NK-92 treated with Interleukin-12 subunit alpha and Interleukin-12 subunit beta, amount 100 ng/mL, for 24 hours (cell line): ENCODE measurements around the gene LILRA1.
"Not testable (repeated sequence)": the region's sequence is repeated elsewhere in the genome, so short reads cannot be mapped to it uniquely, and the experiment has no call there.

ENCODE experiments used
- DNase-seq: peaks from one replicate; lab custom pipeline; 2025; lab: John Stamatoyannopoulos, UW

The LILRA1 gene

DNA sequence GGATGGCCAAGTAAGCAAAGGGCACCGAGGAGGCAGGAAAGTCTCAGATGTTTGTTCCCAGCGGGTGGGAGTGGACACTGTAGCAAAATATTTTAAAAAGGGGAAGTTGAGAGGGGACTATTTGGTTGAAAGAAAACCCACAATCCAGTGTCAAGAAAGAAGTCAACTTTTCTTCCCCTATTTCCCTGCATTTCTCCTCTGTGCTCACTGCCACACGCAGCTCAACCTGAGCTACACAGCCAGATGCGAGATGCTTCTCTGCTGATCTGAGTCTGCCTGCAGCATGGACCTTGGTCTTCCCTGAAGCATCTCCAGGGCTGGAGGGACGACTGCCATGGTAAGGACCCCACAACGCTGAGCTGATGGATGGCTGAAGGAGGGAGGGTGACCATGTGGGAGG is at the start of gene LILRA1:
TSS of gene LILRA1 (plus strand) at position 188 of the 400 bp plus-strand sequence. CDS start 613 bp downstream, outside the sequence.
- not testable (repeated sequence) for DNase-seq

DNA sequence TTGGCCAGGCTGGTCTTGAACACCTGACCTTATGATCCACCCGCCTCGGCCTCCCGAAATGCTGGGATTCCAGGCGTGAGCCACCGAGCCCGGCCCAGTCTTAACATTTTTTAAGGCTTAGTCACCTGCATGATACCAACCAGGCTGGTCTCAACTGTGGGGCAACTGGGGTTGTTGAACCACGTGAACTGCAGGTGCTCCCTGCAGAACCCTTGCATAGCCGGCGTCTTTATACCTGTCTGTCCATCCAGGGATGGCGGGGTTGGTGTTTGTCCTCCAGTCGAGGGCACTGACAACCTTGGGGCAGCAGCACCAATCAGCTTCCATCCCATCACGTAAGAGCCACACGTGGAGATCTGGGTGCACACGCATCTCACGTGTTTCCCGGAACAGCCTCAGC is 44.6 kb upstream of the LILRA1 start:
- DNase-seq = no peak

GRCh38 chr19:54549224-54549623 is 44.2 kb upstream of the LILRA1 start:
- no peak for DNase-seq

DNA sequence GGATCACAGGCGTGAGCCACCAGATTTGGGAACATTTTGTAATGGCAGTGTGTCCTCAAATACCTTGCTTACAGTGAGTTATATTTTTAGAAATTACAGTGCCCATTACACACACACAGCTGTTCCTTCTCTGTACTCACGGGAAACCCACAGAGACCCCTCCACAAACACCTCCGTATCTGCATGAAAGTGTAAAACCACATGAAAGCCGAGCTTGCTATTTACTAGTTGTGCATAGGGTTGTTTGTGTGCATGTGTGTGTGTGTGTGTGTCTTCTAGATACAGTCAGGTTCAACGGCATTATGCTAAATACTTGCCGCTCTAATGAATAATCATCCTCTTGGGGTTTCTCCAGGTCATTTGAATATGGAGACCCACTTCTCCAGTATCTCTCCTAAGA is 42.1 kb upstream of the LILRA1 start:
- no peak for DNase-seq

DNA sequence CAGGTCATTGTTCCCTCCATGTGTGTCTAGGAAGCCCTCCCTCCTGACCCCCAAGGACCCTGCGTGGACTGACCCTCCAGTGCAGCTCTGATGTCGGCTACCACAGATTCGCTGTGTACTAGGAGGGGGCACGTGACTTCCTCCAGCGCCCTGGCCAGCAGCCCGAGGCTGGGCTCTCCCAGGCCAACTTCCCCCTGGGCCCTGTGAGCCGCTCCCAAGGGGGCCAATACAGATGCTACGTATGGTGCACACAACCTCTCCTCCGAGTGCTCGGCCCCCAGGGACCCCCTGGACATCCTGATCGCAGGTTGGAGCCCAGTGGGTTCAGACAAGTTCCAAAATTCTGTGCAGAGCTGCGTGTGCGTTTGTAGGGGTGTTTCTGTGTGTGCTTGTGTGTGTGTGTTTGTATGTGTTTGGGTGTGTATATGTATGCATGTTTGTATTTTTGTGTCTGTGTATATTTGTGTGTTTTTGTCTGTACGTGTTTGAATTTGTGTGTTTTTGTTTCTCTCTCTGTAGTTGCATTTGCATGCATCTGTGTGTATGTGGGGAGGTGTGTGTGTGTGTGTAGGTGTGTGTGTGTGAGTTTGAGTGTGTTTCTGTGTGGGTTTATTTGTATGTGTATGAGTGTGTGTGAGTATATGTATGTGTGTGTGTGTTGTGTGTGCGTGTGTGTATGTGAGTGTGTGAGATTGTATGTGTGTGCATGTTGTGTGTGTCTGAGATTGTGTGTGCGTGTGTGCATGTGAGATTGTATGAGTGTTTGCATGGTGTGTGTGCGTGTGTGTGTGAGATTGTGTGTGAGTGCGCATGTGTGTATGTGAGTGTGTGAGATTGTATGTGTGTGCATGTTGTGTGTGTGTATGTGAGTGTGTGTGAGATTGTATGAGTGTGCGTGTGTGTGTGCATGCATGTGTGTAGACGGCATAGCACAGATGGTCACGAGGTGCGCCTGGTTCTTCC is 41.2 kb upstream of the LILRA1 start:
- no peak for DNase-seq

DNA sequence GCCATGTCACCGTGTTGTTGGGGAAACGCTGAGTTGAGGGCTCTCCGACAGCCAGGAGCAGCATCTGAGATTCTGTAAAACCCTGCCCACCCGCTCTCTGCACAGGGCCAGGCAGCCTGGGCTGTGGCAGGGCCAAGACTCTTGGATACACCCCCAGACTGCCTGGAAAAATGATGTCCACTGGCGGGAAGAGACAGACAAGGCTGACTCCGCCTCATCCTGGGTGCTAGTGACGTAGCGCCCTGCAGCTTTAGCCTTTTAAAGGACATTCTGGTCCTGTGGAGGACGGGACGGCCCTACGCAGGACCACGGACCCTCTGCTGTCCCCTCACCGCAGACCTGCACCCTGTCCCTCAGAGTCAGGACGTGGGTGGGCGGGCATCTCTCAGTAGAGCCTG is 40.5 kb upstream of the LILRA1 start:
- no peak for DNase-seq

DNA sequence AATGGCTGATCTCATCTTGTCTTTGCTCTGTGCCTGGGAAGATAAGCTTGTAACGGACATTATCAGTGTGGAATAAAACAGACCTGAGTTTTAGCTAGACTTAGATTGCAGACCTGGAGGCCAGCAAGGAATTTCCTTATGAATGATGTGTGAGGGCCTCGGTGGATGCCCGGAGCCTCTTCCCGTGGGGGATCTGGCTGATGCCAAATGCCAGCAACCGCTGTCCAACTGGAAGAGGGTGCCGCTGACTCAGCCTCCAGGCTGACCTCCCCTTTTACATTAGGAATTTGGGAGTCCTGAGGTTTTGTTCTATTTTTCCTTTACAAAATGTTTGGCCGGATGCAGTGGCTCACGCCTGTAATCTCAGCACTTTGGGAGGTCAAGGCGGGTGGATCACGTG is 39.4 kb upstream of the LILRA1 start:
- no peak for DNase-seq

- DNase-seq = no peak
Measured at GRCh38 chr19:54554896-54555295, 38.5 kb upstream of the LILRA1 start.

GRCh38 chr19:54556194-54556593 is 37.2 kb upstream of the LILRA1 start:
- DNase-seq = no peak

DNA sequence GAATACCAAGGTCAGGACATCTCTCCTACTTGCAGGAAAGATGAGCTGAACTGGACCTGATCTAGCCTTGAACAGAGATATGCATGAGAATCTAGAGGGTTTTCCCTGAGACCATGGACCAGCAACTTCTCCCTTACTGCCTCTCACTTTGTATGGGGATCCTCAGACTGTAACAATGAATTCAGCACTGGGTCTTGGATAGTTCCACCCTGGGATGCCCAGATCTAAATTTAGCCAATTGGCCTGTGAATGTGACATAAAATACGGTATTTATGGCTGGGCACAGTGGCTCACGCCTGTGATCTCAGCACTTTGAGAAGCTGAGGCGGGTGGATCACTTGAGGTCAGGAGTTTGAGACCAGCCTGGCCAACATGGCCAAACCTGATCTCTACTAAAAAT is 35.1 kb upstream of the LILRA1 start:
- DNase-seq = no peak

- no peak for DNase-seq
Measured at GRCh38 chr19:54560881-54561385, 32.5 kb upstream of the LILRA1 start.

GRCh38 chr19:54561840-54562239 is 31.6 kb upstream of the LILRA1 start:
- DNase-seq = no peak

DNA sequence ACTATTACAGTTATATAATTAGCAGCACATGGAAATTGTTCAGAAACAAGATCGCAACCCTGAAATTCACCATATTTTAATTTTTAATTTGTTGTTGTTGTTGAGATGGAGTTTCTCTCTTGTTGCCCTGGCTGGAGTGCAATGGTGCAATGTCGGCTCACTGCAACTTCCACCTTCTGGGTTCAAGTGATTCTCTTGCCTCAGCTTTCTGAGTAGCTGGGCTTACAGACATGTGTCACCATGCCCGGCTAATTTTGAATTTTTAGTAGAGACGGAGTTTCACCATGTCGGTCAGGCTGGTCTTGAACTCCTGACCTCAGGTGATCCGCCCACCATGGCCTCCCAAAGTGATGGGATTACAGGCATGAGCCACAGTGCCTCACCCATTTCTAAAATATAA is 30.2 kb upstream of the LILRA1 start:
- not testable (repeated sequence) for DNase-seq

DNA sequence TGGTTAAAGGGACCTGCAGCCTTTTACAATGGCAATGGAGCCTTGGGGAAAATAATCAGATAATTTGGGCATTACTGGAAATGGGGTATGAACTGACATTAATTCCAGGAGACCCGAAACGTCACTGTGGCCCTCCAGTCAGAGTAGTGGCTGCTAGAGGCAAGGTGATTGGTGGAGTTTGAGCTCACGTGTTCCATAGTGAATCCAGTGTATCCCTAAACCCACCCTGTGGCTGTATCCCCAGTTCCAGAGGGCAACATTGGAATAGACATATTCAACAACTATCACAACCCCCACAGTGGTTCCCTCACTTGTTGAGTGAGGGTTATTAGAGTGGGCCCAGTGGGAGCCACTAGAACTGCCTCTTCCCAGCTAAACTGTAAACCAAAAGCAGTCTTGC is 23.1 kb upstream of the LILRA1 start:
- DNase-seq = no peak

DNA sequence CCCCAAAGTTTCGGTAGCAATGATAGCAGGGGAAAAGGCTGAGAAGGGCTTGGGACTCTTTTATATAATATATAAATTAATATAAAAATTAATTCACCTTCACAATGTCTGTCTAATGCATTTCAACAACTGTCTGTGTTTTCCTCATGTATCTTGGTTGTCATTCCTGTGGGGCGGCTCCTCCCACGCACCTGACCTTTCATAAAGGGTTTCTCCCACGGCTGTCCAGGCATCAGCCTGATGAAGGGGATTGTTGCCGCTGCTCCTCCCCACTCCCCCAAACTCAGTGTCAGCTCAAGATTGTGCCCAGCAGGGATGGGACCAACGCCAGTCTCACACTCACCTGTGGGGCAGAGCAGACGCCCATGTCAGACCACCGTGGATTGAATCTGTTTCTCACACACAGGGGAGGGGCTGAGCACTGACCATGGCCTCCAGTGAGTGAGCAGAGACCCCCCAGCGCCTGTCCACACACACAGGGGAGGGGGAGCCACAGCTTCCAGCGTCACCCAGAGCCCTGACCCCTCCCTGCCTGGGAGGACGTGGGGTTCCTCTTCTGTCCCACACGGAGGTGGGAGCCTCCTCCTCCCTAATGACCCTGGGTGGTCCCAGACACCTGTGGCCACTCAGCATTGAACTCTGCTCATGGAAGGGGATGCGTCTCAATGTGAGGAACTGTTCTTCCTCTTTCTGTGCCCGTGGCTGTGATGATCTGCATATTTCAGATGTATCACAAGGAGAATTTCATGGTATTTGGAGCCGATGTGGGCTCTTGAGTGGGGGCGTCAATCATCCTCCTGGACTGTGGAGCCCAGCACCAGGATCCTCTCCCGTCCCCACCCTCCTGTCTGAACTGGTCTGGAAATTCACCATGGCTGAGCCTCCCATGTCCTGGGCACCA is 21.5 kb upstream of the LILRA1 start:
- not testable (repeated sequence) for DNase-seq

DNA sequence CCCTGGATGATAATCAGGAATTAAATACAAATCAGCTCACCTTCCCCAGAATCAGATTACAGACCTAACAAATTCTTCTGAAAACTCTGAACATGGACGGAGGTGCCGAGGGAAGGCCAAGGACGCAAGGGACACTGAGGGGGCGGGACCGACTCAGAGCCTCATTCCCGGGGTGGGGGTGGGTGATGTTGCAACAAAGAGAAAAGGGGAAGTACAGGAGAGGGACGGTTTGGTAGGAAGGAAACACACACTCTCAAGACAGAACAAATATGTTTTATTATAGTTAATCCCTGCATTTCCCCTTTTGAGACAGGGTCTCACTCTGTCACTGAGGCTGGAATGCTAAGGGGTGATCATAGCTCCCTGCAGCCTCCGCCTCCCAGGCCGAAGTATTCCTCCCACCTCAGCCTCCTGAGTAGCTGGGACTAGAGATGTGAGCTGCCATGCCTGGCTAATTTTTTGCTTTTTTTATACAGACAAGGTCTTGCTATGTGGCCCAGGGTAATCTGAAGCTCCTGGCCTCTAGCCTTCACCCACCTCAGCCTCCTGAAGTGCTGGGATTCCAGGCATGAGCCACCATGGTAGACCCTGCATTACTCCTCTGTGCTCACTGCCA is 20.6 kb upstream of the LILRA1 start:
- no peak for DNase-seq

GRCh38 chr19:54573330-54573872 is 20.0 kb upstream of the LILRA1 start, which contains the start of gene LILRA2:
TSS of gene LILRA2 (plus strand) at chr19:54573790. CDS start at chr19:54573879, 89 bp downstream.
- no peak for DNase-seq

DNA sequence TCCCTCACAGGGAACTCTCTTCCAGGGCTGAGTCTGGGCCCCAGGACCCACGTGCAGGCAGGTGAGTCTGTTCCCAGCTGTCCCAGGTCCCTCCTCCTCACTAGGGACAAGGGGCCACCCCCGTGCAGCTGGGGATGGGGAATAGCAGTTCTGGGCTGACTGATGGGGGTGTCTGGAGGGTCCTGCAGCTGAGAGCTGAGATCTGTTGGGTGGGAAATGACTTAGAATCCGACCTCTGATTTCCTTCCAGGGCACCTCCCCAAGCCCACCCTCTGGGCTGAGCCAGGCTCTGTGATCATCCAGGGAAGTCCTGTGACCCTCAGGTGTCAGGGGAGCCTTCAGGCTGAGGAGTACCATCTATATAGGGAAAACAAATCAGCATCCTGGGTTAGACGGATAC is 19.4 kb upstream of the LILRA1 start:
- no peak for DNase-seq

DNA sequence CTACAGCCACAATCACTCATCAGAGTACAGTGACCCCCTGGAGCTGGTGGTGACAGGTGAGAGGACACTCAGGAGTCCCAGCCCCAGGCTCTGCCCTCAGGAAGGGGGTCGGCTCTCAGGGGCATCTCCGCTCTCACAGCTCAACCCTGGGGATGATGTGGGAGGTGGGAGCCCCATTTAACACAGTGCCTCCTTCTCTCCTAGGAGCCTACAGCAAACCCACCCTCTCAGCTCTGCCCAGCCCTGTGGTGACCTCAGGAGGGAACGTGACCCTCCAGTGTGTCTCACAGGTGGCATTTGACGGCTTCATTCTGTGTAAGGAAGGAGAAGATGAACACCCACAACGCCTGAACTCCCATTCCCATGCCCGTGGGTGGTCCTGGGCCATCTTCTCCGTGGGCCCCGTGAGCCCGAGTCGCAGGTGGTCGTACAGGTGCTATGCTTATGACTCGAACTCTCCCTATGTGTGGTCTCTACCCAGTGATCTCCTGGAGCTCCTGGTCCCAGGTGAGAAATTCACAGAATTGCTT is 18.8 kb upstream of the LILRA1 start:
- DNase-seq = no peak

GRCh38 chr19:54575205-54575604 is 18.2 kb upstream of the LILRA1 start:
- not testable (repeated sequence) for DNase-seq

DNA sequence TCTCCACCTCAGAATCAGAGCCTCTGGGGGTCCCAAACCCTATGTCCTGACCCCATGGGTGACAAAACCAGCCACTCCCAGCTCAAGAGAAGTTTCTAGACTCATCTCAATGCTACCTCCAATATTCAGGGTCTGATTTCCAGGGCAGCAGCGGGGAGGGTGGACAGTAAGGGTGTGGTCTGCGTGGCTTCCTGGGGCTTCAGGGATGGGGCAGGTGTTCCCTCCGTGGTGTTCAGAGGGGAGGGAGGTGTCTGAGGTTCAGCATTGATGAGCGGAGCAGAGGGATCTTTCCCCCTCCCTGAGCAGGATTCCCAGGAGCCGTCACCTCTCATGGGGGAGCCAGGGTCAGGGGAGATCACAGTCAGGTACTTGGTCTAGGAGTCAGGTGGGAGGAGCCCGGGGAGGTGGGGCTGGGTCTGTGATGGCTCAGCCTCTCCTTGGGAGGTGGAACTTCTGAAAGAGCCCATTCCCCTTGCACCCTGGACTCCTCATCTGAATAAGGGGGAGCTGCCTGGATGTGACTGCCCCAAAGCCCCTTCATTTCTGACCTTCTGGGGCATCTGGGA is 16.9 kb upstream of the LILRA1 start:
- no peak for DNase-seq
